ENCODE data around the gene DPPA5. TPM values are rescaled to one million over a fixed set of nuclear protein-coding genes. Genes with fewer than 3 reads are reported as not detected.

DPPA5 gene
- total RNA-seq, 1 donor from 2014 or later: not detected

Other genes with a start within 250 kb of the DPPA5 start
- gene KHDC1L, start 128.8 kb downstream of the DPPA5 start, total RNA-seq: not detected in 2 replicates
- 2.3 and 5.0 TPM in 2 replicates for gene KHDC1, start 91.1 kb downstream of the DPPA5 start, total RNA-seq
- not detected in 2 replicates for gene KHDC3L, start 8.4 kb upstream of the DPPA5 start, total RNA-seq
- gene OOEP, start 15.6 kb upstream of the DPPA5 start, total RNA-seq: not detected in 2 replicates
- 1.8 and 2.2 TPM in 2 replicates for gene DDX43, start 40.6 kb upstream of the DPPA5 start, total RNA-seq
- gene CGAS, start 98.0 kb upstream of the DPPA5 start, total RNA-seq: 9.1 and 18.2 TPM in 2 replicates
- 23.5 and 26.8 TPM in 2 replicates for gene MTO1, start 107.5 kb upstream of the DPPA5 start, total RNA-seq
- gene EEF1A1, start 166.8 kb upstream of the DPPA5 start, total RNA-seq: 9,761 and 15,338 TPM in 2 replicates

Data from epithelial cell of proximal tubule (primary cell).